HG02642 (cell line): ENCODE results near the gene DAAM1.

Experiments used
- ATAC-seq: cut with Tn5 transposase; IDR thresholded peaks from one replicate; pipeline ENCODE4 v1.9.1; 2021; ENCODE audit warnings: mild to moderate bottlenecking; ENCODE audit not compliant: unreplicated experiment, poor library complexity

Gene DAAM1

GRCh38 chr14:59309291-59309900, 120.9 kb downstream of the DAAM1 start:
- ATAC-seq, result no peak

- no peak for ATAC-seq
These were observed 122.2 kb downstream of the DAAM1 start for GRCh38 chr14:59310633-59311032.

- no peak for ATAC-seq
These were observed 123.3 kb downstream of the DAAM1 start for GRCh38 chr14:59311723-59312122.

GRCh38 chr14:59313144-59313651, 124.7 kb downstream of the DAAM1 start:
- ATAC-seq, result peak; percentile 75

GRCh38 chr14:59313658-59314608, 125.5 kb downstream of the DAAM1 start:
- no peak for ATAC-seq

GRCh38 chr14:59314953-59315599, 126.6 kb downstream of the DAAM1 start:
- ATAC-seq, result no peak

- ATAC-seq, result no peak
These were observed 127.8 kb downstream of the DAAM1 start for GRCh38 chr14:59316151-59316830.

- no peak for ATAC-seq
These were observed 128.9 kb downstream of the DAAM1 start for GRCh38 chr14:59317346-59317745.

GRCh38 chr14:59317798-59318505, 129.5 kb downstream of the DAAM1 start:
- ATAC-seq, result no peak

- ATAC-seq, result no peak
These were observed 130.4 kb downstream of the DAAM1 start for GRCh38 chr14:59318908-59319307.

GRCh38 chr14:59320361-59320760, 131.9 kb downstream of the DAAM1 start:
- no peak for ATAC-seq

- no peak for ATAC-seq
These were observed 132.5 kb downstream of the DAAM1 start for GRCh38 chr14:59320763-59321625.

GRCh38 chr14:59321626-59321949, 133.1 kb downstream of the DAAM1 start:
- ATAC-seq, result no peak

- ATAC-seq, result no peak
These were observed 137.4 kb downstream of the DAAM1 start for GRCh38 chr14:59325906-59326305.

GRCh38 chr14:59328454-59328853, 140.0 kb downstream of the DAAM1 start:
- no peak for ATAC-seq

GRCh38 chr14:59330455-59330854, 142.0 kb downstream of the DAAM1 start:
- peak; percentile 69 for ATAC-seq

GRCh38 chr14:59331217-59331616, 142.8 kb downstream of the DAAM1 start:
- no peak for ATAC-seq

- no peak for ATAC-seq
These were observed 144.3 kb downstream of the DAAM1 start for GRCh38 chr14:59332727-59333126.

GRCh38 chr14:59333235-59333634, 144.8 kb downstream of the DAAM1 start:
- ATAC-seq, result no peak
